ENCODE results near the gene LRRC74A.
A peak's percentile ranks its signal among the peaks of the same experiment; 100 is the strongest.

Gene LRRC74A

DNA sequence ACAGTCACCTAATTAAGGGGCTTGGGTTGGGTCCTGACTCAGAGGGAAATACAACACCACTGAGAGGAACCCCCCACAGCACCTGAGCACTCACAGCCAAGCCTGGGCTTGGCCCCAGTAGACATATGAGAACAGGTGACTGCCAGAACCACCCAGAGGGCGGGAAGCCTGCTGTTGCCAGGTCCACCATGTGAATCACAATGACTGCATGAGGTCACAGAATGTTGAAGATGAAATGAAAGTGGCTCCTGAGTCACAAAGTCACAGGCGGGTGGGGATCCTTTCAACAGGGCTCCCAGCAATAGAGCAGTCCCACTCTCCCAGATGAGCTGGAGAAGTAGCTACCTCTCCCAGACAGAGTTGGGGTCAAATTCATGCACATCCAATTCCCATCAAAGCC lies at the start of gene LRRC74A:
Gene LRRC74A (plus strand): TSS at position 287 of the 400 bp plus-strand sequence. CDS start 290 bp downstream, outside the sequence.
- no peak for DNase-seq

DNA sequence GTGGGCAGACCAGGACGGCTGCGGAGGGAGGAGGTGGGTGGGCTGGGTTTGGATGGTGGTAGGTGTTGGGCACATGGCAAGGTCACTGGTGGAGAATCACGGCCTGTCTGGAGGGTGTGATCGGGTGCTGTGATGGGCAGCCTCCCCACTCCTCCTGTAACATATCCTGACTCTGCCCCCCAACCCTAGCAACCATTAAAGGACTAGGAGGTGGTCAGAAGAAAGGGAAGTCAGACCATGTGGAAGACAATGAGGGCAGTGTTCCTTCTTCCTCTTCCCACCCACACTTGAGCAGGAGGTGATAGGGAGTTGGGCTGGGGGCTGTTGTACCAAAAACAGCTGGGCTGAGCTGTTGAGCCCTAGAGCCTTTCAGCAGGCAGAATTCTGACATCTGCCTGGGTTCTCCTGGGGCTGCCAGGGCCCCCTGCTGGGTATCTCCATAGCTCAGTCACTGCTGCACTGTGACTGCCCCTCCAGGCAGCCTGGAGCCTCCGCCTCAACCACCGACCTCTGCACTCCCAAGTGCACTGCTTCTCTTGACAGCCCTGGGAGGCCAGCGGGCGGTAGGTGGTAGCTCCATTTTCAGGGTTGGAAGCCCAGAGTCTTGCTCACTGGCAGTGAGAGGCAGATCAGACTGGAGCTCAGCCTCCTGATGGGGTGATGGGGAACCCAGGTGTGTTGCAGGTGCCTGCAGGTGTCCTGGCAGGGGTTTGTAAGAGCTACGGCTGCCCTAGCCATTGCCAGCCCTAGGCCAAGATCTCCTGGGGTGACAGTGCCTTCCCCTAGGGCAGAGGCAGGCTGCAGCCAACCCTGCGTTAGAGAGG lies 49.6 kb upstream of the LRRC74A start:
- no peak for DNase-seq

DNA sequence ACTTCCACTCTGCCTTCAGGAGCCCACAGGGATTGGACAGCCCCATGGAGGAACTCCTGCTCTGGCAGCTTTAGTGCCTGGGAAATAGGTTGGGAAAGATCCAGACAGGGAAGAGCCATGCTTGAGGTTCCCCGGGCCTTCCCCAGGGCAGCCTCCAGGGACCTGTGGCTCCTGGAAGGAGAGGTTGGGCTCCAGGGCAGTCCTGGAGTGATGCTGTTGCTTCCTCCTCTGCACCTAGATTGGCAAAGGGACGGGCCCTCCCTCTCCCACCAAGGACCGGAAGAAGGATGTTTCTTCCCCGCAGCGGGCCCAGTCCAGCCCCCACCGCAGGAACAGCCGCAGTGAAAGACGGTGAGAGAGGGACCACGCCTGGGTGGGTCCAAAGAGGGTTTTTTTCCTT lies 48.5 kb upstream of the LRRC74A start:
- DNase-seq = no peak

DNA sequence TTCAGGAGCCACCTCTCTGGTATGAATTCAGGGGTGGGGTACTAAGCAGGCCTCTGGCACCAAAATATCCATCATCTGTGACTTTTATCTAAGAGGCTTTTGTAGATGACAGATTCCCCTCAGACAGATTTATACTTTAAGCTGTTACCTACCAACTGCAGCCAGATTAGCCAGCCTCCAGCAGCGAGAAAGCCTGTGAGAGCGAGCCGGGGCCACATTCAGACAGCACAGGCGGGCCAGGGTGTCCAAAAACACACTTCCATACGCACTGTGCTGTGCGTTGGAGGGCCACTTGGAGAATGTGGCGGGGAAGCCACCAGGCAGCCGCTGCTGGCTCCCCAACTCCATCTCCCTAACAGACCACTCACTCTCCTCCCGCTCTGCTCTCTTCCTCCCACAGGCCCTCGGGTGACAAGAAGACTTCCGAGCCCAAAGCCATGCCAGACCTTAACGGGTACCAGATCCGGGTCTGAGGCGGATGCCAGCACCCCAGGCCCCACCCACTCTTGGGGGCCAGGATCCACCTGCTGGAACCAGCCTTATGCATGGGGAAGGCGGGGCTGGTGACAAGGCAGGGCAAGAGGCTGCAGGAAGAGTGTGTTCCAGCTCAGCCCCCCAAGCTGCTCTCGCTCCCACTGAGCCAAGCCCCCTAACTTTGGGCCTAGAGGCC lies 47.5 kb upstream of the LRRC74A start:
- no peak for DNase-seq

DNA sequence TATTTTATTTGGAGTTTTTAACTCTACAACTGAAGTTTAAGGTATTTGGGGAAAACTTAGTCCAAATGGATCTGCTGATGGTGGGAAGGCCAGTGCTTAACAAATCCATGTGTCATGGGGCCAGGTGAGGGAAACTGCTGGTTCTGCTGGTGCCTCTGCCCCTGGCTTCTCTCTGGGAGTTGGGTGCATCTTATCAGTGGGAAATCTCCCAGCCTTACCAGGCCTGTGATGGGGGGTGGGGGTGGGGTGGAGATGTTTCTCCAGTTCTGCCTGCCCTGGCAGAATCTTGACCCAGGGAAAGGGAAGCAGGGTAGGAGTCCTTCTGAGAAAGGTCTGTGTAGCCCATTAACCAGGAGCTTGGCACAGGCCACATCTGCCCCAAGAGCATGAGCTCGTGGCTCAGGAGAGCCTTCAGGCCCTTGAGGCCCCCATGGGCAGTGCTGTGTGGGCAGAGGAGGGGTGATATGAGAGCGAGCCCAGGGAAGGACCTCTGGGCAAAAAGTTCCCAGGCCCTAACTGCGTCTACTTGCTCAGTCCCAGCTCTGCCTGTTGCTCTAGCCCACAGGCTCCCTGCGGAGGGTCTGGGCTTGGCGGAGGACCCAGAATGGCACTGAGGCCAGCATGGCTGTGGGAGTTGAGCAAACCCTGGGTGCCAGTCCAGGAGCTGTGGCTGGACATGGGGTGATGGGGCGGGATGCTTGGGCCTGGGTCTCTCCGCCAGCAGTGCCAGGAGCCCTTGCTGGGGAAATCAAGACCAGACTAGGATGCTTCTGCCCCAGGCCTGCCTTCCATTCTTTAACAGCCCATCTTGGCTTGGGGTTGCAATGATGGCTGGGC lies 46.8 kb upstream of the LRRC74A start:
- DNase-seq = no peak

DNA sequence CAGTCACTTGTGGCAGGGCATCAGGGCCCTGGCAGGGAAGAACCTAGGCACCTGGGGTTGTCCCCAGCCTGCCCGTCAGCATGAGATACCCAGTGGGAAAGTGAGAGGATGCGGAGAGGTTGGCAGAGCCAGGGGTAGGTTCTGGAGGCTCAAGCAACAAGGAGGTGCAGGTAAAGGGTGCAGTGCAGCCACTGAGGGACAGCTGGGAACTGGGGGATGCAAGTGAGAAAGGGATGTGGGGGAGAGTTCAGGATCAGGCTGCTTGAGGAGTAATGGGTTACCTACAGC lies 46.2 kb upstream of the LRRC74A start:
- DNase-seq = no peak

DNA sequence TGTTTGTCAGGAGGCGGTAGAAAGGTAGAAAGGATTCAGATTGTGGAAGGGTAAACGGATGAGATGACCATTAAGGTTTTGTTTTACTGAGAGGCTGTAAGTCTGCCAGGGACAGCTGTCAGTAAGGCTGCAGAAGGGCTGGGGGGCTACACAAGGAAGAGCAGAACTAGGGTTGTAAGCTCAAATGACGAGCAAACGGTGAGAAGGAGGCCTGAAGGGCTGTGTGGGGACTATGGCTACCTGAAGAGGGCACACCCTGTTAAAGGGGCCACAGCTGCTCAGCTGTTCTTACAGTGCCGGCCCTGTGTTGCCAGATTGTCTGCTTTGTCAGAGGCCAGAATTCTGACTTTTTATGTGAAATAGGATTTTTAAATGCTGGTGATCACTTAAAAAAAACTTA lies 45.8 kb upstream of the LRRC74A start:
- DNase-seq = no peak

DNA sequence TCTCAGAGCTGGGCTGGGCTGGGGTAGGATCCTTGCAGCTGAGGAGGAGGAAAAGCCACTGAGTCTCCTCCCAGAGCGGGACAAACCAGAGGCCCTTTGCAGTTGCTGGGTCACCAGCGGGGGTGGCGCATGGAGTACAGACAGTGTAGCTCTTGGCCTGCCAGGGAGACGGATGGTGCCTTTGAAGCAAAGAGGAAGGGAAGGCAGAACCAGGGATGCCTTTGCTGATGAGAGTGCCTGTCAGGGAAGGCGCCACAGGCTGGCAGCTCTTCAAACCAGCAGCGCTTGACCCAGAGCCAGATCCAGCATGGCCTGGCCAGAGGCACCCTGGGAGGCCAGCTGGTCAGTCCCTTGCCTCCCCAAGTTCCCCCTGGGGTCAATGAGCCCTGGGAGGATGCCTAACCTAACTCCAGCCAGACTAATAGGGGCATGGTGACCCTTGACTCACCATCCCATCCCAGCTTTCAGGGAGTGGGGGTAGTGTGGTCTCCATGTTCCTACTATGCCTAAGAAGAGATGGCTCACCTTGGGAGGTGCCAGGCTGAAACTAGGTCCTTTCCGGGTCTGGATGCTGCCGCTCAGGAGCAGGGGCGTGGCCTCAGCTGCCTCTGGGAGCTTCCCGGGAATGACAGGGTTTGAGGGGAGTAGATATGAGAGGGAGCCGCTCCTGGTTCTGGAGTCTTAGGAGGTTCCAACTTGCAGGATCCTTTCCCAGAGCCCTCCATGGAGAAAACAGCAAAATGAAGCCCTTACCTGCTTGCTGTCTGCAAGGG lies 45.1 kb upstream of the LRRC74A start:
- no peak for DNase-seq

DNA sequence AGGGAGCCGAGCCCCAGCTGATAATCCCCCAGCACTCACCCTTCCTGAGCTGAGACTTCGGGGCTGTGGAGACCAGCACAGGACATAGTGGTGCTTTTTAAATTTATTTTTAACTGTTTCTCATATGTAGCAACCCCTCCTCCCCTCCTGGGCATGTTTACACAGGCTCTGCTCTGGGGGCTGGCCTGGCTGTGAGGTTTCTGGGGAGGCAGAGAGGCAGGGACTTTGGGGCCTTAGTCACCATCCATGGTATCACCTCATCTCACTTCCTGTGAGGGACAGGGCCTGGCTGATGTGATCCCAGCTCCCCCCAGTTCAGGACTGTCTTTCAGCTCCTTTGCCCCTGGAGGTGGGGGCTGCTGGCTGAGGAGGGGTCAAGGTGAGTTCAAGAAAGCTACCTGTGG lies 44.6 kb upstream of the LRRC74A start:
- DNase-seq = no peak

DNA sequence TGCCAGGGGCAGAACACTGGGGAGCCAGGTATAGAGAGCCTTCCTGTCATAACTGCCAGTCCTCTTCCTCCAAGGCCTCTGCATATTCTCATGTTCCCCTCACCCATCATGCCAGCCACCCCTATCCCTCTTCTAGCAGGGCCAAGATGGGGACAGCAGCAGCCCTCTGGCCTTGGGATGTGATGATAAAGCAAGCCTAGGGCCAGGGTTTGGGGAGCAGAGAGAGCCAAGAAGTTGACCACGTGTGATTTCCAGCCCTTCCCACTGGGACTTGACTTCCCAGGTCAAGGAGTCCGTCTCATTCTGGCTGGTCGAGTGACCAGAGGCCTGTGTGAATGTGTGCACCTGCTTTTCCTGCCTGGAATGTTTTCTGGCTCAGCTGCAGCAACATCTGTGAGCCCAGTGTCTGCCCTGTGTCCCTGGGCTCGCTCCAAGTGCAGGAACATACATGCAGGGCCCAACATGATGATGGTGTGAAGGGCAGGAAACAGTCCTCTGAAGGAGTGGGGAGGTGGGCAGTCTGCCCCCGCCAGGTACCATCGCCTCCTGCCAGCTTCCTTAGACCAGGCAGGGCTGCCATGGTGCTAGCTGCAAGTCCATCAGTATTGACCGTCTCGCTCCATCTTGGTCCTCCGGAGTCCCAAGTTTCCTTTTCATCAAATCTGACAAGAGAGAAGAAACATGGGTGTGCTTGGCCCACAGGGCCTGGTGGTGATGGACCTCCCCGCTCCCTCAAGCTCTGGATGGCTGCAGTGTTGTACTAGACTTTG lies 43.9 kb upstream of the LRRC74A start:
- DNase-seq = no peak

DNA sequence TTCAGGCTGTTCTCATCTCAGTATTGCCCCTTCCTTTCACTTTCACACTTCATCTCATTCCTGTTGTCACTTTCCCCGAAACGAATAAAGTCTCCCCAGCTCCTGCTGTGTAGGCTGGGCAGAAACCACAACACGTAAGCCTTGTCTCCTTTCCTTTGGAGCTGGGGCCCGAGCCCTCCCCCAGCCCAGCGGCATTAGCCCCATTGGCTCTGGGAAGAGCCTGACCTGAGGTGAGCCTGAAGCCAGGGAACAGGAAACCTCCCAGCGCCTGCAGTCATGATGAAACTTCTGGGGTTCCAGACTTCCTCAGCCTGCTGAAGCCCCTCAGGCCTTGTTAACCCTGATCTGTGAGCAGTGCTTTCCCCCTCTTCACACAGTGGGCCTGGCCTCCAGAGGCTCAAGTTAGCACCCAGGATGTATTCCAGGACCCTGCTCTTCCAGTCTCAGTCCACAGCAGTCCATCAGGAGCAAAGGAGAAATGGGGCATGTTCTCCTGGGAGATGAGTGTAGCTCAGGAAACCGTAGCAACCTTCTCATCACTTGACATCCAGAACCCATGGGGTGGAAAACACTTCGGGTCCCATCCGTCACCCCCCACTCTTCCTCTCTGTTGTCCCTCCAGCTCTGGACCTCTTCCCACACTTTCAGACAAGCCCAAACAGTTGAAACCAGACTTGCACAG lies 43.2 kb upstream of the LRRC74A start:
- DNase-seq = no peak

DNA sequence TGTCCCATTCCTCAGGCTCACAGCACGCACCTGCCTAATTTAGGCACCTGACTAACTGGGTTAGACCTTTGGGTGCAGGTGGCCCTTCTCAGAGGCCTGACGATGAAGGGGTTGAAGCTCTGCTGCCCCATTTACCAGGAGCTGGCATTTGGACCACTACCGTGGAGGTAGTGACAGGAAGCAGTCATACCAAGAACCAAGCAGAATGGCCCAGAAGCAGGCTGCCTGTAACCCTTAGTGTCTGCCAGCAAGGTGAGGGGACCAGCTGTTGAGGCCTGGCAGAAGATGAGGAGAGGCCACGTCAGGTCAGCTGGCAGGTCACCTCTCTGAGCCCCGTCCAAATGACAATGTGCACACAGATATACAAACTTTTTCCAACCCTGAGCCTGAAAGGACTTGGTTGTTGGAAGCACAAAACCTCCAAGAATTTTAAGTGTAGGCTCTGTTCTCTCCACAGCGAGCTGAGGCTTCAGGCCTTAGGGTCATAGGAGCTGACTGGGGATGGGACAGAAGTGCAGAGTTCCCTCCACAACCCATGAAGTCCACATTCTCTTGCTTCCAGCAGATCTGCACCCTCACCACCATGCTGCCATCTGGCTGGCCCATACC lies 41.8 kb upstream of the LRRC74A start:
- no peak for DNase-seq

DNA sequence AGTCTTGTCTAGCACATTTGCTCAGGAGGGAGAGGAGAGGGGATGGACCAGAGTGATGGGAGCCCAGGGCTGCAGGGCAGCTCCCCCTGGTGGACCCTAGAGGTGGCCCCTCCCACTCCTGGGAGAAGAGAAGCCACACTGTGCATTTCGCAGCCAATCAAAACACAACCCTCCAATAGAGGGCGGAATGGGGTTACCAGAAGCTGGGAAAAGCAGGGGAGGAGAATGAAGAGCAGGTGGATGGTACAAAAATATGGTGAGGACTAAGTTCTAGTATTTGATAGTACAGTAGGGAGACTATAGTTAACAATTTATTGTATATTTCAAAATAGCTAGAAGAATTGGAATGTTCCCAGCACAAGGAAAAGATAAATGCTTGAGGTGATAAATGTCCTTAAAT lies 41.3 kb upstream of the LRRC74A start:
- peak; percentile 73 for DNase-seq

DNA sequence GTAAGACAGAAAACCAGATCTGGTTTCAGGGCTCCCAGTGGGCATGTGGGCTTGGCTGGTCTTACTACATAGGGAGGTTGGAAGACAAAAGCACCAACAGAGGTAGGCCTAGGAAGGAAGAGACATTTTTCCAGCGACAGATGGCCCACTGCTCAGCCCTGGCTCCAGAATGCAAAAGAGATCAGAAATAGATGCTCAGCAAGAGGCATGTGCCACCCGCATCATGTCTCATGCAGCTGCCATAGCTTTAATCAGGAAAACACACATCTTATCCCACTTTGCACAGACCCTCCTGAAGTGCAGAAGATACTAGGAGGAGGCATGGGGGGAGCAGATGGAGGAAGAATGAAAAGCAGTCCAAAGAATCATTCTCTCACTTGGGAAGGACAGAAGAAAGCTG lies 39.6 kb upstream of the LRRC74A start:
- DNase-seq = no peak

DNA sequence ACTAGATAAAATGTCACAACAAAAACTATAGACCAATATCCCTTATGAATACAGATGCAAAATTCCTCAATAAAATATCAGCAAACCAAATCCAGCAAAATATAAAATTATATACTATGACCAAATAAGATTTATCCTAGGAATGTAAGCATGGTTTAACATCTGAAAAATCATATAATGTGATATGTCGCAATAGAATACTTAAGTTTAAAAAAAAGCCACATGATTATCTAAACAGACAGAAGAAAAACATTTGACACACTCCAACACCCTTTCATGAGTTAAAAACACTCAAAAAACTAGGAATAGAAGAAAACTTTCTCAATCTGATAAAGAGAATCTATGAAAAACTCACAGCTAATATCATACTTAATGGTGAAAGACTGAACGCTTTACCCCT lies 33.8 kb upstream of the LRRC74A start:
- DNase-seq = no peak

DNA sequence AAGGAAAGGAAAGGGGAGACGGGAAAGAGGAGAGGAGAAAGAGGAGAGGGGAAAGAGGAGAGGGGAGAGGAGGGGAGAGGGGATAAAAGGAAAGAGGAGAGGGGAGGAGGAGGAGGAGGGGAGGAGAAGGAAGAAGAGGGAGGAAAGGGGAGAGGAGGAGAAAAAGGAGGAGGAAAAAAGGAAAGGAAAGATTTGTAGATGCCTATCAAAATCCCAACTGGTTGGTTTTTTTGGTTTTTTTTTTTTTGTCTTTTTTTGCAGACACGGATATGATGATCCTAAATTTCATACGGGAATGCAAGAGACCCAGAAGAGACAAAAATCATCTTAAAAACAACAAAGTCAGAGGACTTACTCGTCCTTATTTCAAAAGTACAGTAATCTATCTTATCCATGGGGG lies 32.9 kb upstream of the LRRC74A start:
- no peak for DNase-seq

DNA sequence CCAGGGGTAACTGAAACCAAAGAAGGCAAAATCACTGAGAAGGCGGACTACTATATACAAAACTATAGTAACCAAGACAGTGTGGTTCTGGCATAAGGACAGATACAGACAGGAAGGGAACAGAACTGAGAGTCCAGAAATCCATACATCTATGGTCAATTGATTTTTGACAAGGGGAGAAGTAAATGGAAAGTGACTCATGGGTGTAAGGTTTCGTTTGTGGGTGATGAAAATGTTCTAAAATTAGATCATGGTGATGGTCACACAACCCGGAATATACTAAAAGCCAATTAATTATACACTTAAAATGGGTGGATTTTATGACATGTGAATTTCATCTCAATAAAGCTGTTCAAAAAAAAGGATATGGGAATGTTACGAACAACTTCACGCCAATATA lies 32.3 kb upstream of the LRRC74A start:
- DNase-seq = no peak

DNA sequence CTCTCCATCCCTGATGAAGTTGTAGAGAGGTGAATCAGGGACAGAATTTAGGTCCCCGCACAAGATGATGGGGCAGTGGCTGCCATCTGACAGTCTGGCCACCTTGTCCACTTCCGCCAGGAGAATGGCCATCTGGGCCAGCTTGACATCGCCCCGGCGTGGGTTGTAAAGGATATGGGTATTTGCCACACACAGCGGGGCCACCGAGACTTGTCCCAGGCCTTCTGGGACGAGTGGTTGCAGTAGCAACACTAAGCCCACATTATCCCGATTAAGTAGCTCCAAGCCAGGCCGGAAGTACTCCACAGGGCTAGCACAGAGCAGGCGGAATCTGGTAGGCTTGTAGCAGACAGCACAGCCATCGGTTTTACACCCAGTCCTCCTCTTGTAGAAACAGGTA lies 19.8 kb upstream of the LRRC74A start:
- DNase-seq = no peak

DNA sequence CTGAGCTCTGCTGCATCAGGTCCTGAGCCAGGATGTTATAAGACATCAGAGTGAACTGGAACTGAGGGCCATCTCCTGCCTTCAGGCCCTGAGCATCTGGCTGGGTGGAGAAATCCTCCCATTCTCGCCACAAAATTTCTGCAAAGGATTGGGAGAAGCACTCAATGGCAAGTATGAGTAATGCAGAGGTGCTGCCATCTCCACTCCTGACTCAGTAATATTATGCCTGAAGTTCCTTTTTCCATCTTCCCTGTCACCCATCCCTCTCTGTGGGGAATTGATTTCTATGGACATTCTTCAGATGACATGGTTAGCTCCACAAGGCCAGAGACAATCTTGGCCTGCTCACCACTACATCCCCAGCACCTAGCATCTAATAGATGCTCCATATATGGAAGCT lies 18.2 kb upstream of the LRRC74A start:
- DNase-seq = no peak

DNA sequence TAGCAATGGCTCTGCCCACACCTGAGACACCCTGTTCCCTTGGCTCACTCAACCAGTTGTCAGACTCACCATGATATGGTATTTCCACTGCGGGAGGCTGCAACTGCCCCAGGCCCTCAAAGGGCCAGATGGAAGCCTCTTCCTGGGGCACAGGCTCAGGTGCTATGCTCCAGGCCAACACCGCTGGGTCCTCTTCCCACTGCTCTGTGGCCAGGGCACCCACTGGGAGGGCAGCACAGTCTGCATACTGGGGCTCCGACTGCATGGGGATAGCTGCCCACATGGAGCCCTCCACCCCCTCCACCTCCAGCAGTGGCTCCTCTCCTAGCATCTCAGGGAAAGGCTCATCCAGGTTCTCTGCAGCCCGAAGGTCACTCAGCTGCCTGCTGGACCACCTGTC lies 17.2 kb upstream of the LRRC74A start:
- no peak for DNase-seq

DNA sequence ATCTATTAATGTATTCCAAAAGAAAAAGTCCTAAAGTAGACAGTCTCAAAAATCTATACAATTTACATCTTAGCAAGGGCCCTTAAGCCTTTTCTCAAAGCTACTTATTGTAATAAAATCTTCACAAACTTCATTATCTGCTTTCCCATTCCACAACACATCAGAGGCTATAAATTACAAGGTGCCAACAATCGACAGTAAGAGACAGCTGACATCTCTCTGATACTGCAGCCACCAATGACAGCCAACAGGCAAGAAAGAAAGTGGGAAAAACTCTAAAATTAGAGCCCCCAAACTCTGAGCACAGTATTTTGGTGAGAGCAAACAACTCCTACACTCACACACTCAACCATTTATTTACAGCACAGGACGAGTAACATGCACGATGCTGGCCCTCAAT lies 15.7 kb upstream of the LRRC74A start:
- no peak for DNase-seq
